Natural killer cell (primary cell): ENCODE data around the gene ZNF778. TPM values are rescaled to one million over a fixed set of nuclear protein-coding genes. Genes with fewer than 3 reads are reported as not detected.

Source experiments
- ATAC-seq, 3 donors: fragments of 150-1000 bp in 2 of 3; fragments of 200-7000 bp in 1 of 3; cut with Tn5 transposase; 1 replicate in 1 of 3; 2 replicates in 2 of 3; pipeline ENCODE4 v1.10.0; 2021; ENCODE audit warnings: mild to moderate bottlenecking in 2 of 3, moderate library complexity in 2 of 3
- DNase-seq, 2 donors: peaks; one replicate each; pipeline versions ENCODE4 v3.0.0 to v3.0.0-alpha.2; 2013 to 2021; ENCODE audit warnings: mixed read lengths in 1 of 2
- H3K27ac ChIP-seq: one replicate; pipeline ENCODE4 v1.5.1; 2013; ENCODE audit warnings: mild to moderate bottlenecking, low read length
- H3K27me3 ChIP-seq: one replicate; pipeline ENCODE4 v1.6.1; 2013; ENCODE audit warnings: low read length; ENCODE audit not compliant: control insufficient read depth, insufficient read depth
- H3K36me3 ChIP-seq: one replicate; pipeline ENCODE4 v1.6.1; 2013; ENCODE audit warnings: low read length; ENCODE audit not compliant: control insufficient read depth, insufficient read depth
- H3K4me1 ChIP-seq: one replicate; pipeline ENCODE4 v1.6.1; 2013; ENCODE audit warnings: low read length; ENCODE audit not compliant: control insufficient read depth, insufficient read depth
- H3K4me3 ChIP-seq: one replicate; pipeline ENCODE4 v1.5.1; 2013; ENCODE audit warnings: low read length
- H3K9me3 ChIP-seq: one replicate; pipeline ENCODE4 v1.6.1; 2013; ENCODE audit warnings: low read length; ENCODE audit not compliant: control insufficient read depth, insufficient read depth
- H3K27ac Mint-ChIP-seq, 2 donors: one replicate each; pipeline ENCODE4 v1.8.0; 2022; ENCODE audit warnings: mild to moderate bottlenecking in 2 of 2, mixed read lengths in 2 of 2, moderate library complexity in 1 of 2
- H3K27me3 Mint-ChIP-seq, 2 donors: one replicate each; pipeline ENCODE4 v1.8.0; 2022; ENCODE audit warnings: low read depth in 2 of 2, mixed read lengths in 2 of 2
- H3K36me3 Mint-ChIP-seq: one replicate; pipeline ENCODE4 v1.8.0; 2022; ENCODE audit warnings: mixed read lengths
- H3K4me1 Mint-ChIP-seq, 2 donors: one replicate each; pipeline ENCODE4 v1.8.0; 2022; ENCODE audit warnings: mixed read lengths in 2 of 2
- H3K4me3 Mint-ChIP-seq: one replicate; pipeline ENCODE4 v1.8.0; 2022; ENCODE audit warnings: mild to moderate bottlenecking, moderate library complexity, mixed read lengths
- H3K9me3 Mint-ChIP-seq, 2 donors: one replicate each; pipeline ENCODE4 v1.8.0; 2022; ENCODE audit warnings: mixed read lengths in 2 of 2
- CTCF ChIP-seq: fragments of 200-600 bp; IDR thresholded peaks from one replicate; pipeline ENCODE4 v1.8.0; 2022; ENCODE audit warnings: antibody characterized with exemption
- WGBS: methylation state at CpG from one replicate; pipeline ENCODE4 v1.1.7; 2013; ENCODE audit warnings: missing lambda C conversion rate; ENCODE audit not compliant: insufficient coverage; 5-methylcytosine and 5-hydroxymethylcytosine counted together
- intact Hi-C: fragments of 100-400 bp; cut with micrococcal nuclease; formaldehyde crosslinking; loops from one replicate; pipeline ENCODE4 v1.14.2; 2022
- total RNA-seq, 4 donors: library from RNA; stranded (reverse); fragments of 120-200 nt in 1 of 4; gene quantifications; one replicate each; pipeline versions ENCODE4 v1.2.3 to v1.2.4, GENCODE V29; 2013 to 2022

The ZNF778 gene
- total RNA-seq, 3 donors from 2014 or later (not counting 1 experiment from before 2014, with no cell fraction given) = 7.0 to 14.1 (median 11.8) TPM

- H3K4me3 ChIP-seq = no peak overlapping the region
- Mint-ChIP-seq H3K9me3 (no peaks in the 10 kb centered on the region), H3K4me3 (no peak overlapping the region), H3K36me3 (no peaks in the 10 kb centered on the region), H3K4me1 (peaks cover 8 to 23% of the 10 kb centered on the region in 2 donors), H3K27ac (no peak overlapping the region), H3K27me3 (no peaks in the 10 kb centered on the region)
- no peak for ATAC-seq
- 98% methylated on average over 28 of the region's 30 CpGs for WGBS
- peaks cover 7% of the 10 kb centered on the region for H3K4me1 ChIP-seq
- intact Hi-C loops = no loop called here
- no peak overlapping the region for H3K27ac ChIP-seq
- no peak for TF ChIP-seq CTCF
- DNase-seq = no peak
- H3K27me3 ChIP-seq = no peaks in the 10 kb centered on the region
- H3K9me3 ChIP-seq = no peaks in the 10 kb centered on the region
- peaks cover 68% of the 10 kb centered on the region for H3K36me3 ChIP-seq
These were observed 57.2 kb downstream of the ZNF778 start for GRCh38 chr16:89274561-89275283.

- peaks cover 2% of the 10 kb centered on the region for H3K4me1 ChIP-seq
- WGBS = 97% methylated on average over 11 of the region's 11 CpGs
- H3K9me3 ChIP-seq = no peaks in the 10 kb centered on the region
- H3K27ac ChIP-seq = no peak overlapping the region
- no peaks in the 10 kb centered on the region for H3K27me3 ChIP-seq
- no peak for ATAC-seq
- peak overlapping the region in 1 of 2 donors; percentile 53 for H3K27ac Mint-ChIP-seq
- TF ChIP-seq CTCF = no peak
- H3K9me3 Mint-ChIP-seq = no peaks in the 10 kb centered on the region
- no peak overlapping the region for H3K4me3 ChIP-seq
- no peak overlapping the region for H3K4me3 Mint-ChIP-seq
- H3K36me3 ChIP-seq = peaks cover 67% of the 10 kb centered on the region
- peaks cover 5 to 17% of the 10 kb centered on the region in 2 donors for H3K4me1 Mint-ChIP-seq
- H3K36me3 Mint-ChIP-seq = no peaks in the 10 kb centered on the region
- DNase-seq = no peak
- H3K27me3 Mint-ChIP-seq = no peaks in the 10 kb centered on the region
- intact Hi-C loops = no loop called here
These were observed 57.7 kb downstream of the ZNF778 start for GRCh38 chr16:89275284-89275584.

- Histone ChIP-seq H3K27ac (no peak overlapping the region), H3K9me3 (no peaks in the 10 kb centered on the region), H3K36me3 (peaks cover 66% of the 10 kb centered on the region), H3K4me1 (no peaks in the 10 kb centered on the region), H3K4me3 (no peak overlapping the region), H3K27me3 (no peaks in the 10 kb centered on the region)
- no peak for TF ChIP-seq CTCF
- Mint-ChIP-seq H3K4me1 (peaks cover 5 to 14% of the 10 kb centered on the region in 2 donors), H3K27ac (peak overlapping the region; percentile 53 to 57), H3K9me3 (no peaks in the 10 kb centered on the region), H3K4me3 (no peak overlapping the region), H3K36me3 (no peaks in the 10 kb centered on the region), H3K27me3 (no peaks in the 10 kb centered on the region)
- DNase-seq (no peak), ATAC-seq (no peak)
- intact Hi-C loops = no loop called here
- WGBS = 94% methylated on average over 39 of the region's 39 CpGs
These were observed 58.6 kb downstream of the ZNF778 start for GRCh38 chr16:89275837-89276720.
